HG02870 (cell line): ENCODE measurements around the gene GOLT1B.

ENCODE experiments used
- ATAC-seq: cut with Tn5 transposase; IDR thresholded peaks from one replicate; pipeline ENCODE4 v1.9.1; 2021; ENCODE audit warnings: mild to moderate bottlenecking, moderate library complexity; ENCODE audit not compliant: unreplicated experiment

Gene GOLT1B

DNA sequence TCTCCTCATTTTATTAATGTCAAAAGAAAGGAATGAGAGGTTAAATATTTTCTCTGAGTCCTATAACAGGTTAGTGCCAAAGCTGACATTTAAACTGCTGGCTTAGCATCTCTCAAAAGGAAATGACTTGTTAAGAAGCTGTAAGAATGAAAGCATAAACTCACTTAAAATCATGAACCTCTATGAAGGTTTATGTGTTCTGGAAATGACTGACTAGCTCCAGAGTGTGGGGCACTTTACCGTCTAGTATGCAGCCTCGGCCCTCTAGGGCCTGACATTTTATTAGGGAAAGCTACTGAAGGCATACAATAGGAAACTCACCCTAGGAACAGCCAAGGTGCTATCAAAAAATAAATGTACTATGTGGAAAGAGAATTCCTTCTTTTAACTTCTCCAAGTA is 59.6 kb downstream of the GOLT1B start:
- ATAC-seq, result no peak

DNA sequence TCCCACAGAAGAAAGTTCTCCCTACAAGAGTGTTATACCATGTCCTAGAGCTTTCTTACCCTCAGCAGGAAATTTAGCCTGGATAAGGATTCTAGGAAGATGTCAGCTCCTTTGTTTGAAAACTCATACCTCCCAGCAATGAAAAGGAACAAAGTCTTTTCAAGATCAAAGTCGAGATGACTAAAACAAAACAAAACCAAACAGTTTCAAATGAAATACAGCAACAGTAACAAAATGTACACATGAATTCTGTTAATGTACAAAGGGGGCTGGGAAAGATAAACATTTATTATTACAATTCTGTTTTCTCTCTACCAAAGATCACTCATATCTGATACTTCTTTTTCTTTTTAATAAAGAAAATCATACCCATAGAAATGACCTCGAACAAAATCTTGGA is 61.3 kb downstream of the GOLT1B start:
- ATAC-seq, result no peak

- no peak for ATAC-seq
These were observed 64.8 kb downstream of the GOLT1B start for GRCh38 chr12:21566223-21566906.

GRCh38 chr12:21566907-21567394 is 65.4 kb downstream of the GOLT1B start:
- ATAC-seq, result no peak
